PC-9 (cell line): ENCODE data around the gene ZBTB49. TPM values are rescaled to one million over a fixed set of nuclear protein-coding genes. Genes with fewer than 3 reads are reported as not detected.

Source experiments
- BruUV-seq: library from RNA; stranded (reverse); fragments of 400-500 nt; replicated peaks from 2 replicates; lab custom pipeline; 2021; lab: Mats Ljungman, UMichigan
- CTCF ChIA-PET: fragments of 300-600 bp; sonication (Branson Sonifier 250); formaldehyde crosslinking; loops from one replicate; lab custom pipeline; 2022; ENCODE audit warnings: antibody characterized with exemption; lab: Charles Lee
- POLR2A ChIA-PET: fragments of 300-600 bp; sonication (Branson Sonifier 250); formaldehyde crosslinking; loops from one replicate; lab custom pipeline; 2022; ENCODE audit warnings: antibody characterized with exemption; ENCODE audit not compliant: unreplicated experiment; lab: Charles Lee
- DNase-seq, 2 experiments: peaks; one replicate each; pipeline versions ENCODE4 v3.0.0 to v3.0.0-alpha.2; 2015 to 2022; ENCODE audit warnings: mixed read lengths in 1 of 2
- H2AFZ ChIP-seq: fragments of 200-600 bp; sonication (generic); 2 replicates; pipeline ENCODE4 v1.8.1; 2017; ENCODE audit warnings: antibody characterized with exemption
- H3F3A ChIP-seq: fragments of 200-600 bp; sonication (generic); 2 replicates; pipeline ENCODE4 v1.8.1; 2017; ENCODE audit warnings: antibody characterized with exemption, mild to moderate bottlenecking, low read depth; ENCODE audit not compliant: insufficient read depth
- H3K27ac ChIP-seq: fragments of 200-600 bp; sonication (generic); 2 replicates; pipeline ENCODE4 v1.6.1; 2016; ENCODE audit warnings: mixed run types
- H3K27me3 ChIP-seq: fragments of 200-600 bp; sonication (generic); 2 replicates; pipeline ENCODE4 v1.6.1; 2016; ENCODE audit warnings: low read depth, mixed run types; ENCODE audit not compliant: insufficient read depth
- H3K36me3 ChIP-seq: fragments of 200-600 bp; sonication (generic); 2 replicates; pipeline ENCODE4 v1.6.1; 2016; ENCODE audit warnings: low read depth, mixed run types
- H3K4me1 ChIP-seq: fragments of 200-600 bp; sonication (generic); replicated peaks from 2 replicates; pipeline ENCODE4 v1.6.1; 2016; ENCODE audit warnings: mixed run types; ENCODE audit not compliant: insufficient read depth
- H3K4me2 ChIP-seq: fragments of 200-600 bp; sonication (generic); 2 replicates; pipeline ENCODE4 v1.6.1; 2017; ENCODE audit warnings: mixed run types
- H3K4me3 ChIP-seq: fragments of 200-600 bp; sonication (generic); 2 replicates; pipeline ENCODE4 v1.6.1; 2016; ENCODE audit warnings: mixed run types
- H3K79me2 ChIP-seq: fragments of 200-600 bp; sonication (generic); 2 replicates; pipeline ENCODE4 v1.6.1; 2017; ENCODE audit warnings: low read depth, mixed run types
- H3K9me2 ChIP-seq: fragments of 200-600 bp; sonication (generic); 2 replicates; pipeline ENCODE4 v1.8.1; 2017; ENCODE audit warnings: mild to moderate bottlenecking; ENCODE audit not compliant: insufficient read depth
- H3K9me3 ChIP-seq: fragments of 200-600 bp; sonication (generic); 2 replicates; pipeline ENCODE4 v1.8.1; 2016; ENCODE audit warnings: low read depth; ENCODE audit not compliant: insufficient read depth
- H4K20me1 ChIP-seq: fragments of 200-600 bp; sonication (generic); 2 replicates; pipeline ENCODE4 v1.8.1; 2017; ENCODE audit not compliant: insufficient read depth
- EZH2 ChIP-seq: fragments of 200-600 bp; sonication (generic); IDR thresholded peaks from 2 replicates; pipeline ENCODE4 v1.8.0; 2017; ENCODE audit warnings: antibody characterized with exemption, low read depth
- intact Hi-C: fragments of 100-400 bp; cut with micrococcal nuclease; formaldehyde crosslinking; loops from one replicate; pipeline ENCODE4 v1.10.0; 2022; ENCODE audit not compliant: unreplicated experiment
- total RNA-seq: library from RNA; stranded (reverse); gene quantifications from 2 replicates; pipeline ENCODE4 v1.2.3, GENCODE V29; 2021
- TF ChIP-seq, protein P1 (sequence below): fragments of 200-600 bp; sonication (generic); conservative IDR thresholded peaks from 2 replicates; pipeline ENCODE4 v1.6.1; 2017; ENCODE audit warnings: mixed run types, antibody characterized with exemption, mild to moderate bottlenecking, moderate library complexity

ZBTB49 gene
- total RNA-seq, 1 experiment from 2014 or later = 5.3 TPM

DNA sequence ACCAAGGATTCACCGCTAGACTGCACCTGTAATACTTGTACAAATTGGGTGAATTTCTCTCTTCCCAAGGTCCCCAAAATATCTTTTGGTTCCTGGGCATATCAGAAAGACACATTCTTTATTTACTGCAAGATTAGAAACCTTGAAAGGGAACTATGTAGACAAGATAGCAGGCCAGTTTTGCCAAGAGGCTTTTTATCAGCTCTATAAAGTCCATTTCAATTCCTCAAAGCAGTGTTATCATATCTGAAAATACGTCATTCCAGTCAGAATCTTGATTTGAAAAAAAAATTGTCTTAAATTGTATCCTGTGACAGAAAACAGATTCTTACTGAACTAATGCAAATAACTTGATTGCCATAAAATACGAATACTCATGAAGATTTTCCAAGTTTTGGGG lies 59.8 kb downstream of the ZBTB49 start:
- no peaks in the 10 kb centered on the region for H3K79me2 ChIP-seq
- BruUV-seq = no TSS peak
- no peaks in the 10 kb centered on the region for H4K20me1 ChIP-seq
- DNase-seq = no peak
- H3K9me2 ChIP-seq = no peaks in the 10 kb centered on the region
- H3K9me3 ChIP-seq = no peaks in the 10 kb centered on the region
- H2AFZ ChIP-seq = no peak overlapping the region
- H3K36me3 ChIP-seq = no peaks in the 10 kb centered on the region
- H3K27me3 ChIP-seq = peaks cover 56% of the 10 kb centered on the region
- H3K27ac ChIP-seq = no peak overlapping the region
- ChIA-PET POLR2A (no interaction called here), CTCF (no interaction called here)
- H3K4me2 ChIP-seq = no peak overlapping the region
- intact Hi-C loops = no loop called here
- H3K4me1 ChIP-seq = no peaks in the 10 kb centered on the region
- no peak for TF ChIP-seq EZH2
- TF ChIP-seq, protein P1, sequence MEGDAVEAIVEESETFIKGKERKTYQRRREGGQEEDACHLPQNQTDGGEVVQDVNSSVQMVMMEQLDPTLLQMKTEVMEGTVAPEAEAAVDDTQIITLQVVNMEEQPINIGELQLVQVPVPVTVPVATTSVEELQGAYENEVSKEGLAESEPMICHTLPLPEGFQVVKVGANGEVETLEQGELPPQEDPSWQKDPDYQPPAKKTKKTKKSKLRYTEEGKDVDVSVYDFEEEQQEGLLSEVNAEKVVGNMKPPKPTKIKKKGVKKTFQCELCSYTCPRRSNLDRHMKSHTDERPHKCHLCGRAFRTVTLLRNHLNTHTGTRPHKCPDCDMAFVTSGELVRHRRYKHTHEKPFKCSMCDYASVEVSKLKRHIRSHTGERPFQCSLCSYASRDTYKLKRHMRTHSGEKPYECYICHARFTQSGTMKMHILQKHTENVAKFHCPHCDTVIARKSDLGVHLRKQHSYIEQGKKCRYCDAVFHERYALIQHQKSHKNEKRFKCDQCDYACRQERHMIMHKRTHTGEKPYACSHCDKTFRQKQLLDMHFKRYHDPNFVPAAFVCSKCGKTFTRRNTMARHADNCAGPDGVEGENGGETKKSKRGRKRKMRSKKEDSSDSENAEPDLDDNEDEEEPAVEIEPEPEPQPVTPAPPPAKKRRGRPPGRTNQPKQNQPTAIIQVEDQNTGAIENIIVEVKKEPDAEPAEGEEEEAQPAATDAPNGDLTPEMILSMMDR = no peak
- no peak overlapping the region for H3K4me3 ChIP-seq
- H3F3A ChIP-seq = no peaks in the 10 kb centered on the region

DNA sequence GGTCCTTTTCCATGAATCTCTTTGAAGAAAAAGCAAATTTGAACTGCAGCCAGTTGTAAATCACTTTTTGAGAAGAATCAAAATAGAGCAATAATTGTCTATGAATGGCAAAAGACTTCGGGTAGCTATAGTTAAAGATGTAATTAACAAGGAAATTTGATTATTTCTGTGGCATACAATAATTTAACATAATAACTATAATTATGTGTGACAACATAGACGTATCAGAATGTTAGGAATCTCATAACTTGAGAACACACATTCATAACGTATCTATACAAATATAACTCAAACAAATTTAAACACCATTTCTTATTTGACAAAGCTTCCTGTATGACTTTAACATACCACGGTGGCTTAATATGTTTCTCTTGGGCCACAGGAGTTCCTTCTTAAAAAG lies 60.9 kb downstream of the ZBTB49 start:
- Histone ChIP-seq H3K4me3 (no peak overlapping the region), H3K4me2 (no peak overlapping the region), H3K4me1 (no peaks in the 10 kb centered on the region), H3F3A (no peaks in the 10 kb centered on the region), H3K9me3 (no peaks in the 10 kb centered on the region), H2AFZ (no peak overlapping the region), H3K36me3 (no peaks in the 10 kb centered on the region), H3K27ac (no peak overlapping the region), H3K9me2 (no peaks in the 10 kb centered on the region), H3K27me3 (peaks cover 59% of the 10 kb centered on the region), H4K20me1 (no peaks in the 10 kb centered on the region), H3K79me2 (no peaks in the 10 kb centered on the region)
- no TSS peak for BruUV-seq
- ChIA-PET CTCF (no interaction called here), POLR2A (interaction anchor here (0.7 kb wide), 1 partner anchor 1387 kb away, joined by 4 read pairs; the partner anchor contains the start of gene GRK4)
- intact Hi-C loops = no loop called here
- no peak for DNase-seq
- TF ChIP-seq, protein P1 = no peak
- no peak for TF ChIP-seq EZH2

DNA sequence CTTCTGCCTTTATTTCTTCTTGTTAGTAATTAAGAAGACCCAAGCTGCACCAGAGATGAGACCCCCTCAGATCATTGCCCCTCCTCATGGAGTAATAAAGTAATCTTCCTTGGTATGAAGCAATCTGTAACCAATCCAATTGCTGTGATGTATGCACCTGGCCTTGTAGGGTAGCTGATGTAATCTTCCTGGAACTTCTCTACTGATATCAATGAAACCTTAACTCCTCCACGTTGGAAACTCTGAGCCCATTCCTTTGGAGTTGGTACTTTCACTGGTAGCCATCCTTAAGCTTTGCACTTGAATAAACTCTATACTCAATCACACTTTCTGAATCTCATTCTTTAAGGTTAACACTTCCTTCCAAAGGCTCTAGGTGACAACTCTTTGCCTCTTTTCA lies 65.3 kb downstream of the ZBTB49 start:
- Histone ChIP-seq H3K9me3 (no peaks in the 10 kb centered on the region), H3K36me3 (no peaks in the 10 kb centered on the region), H3K4me3 (no peak overlapping the region), H3K79me2 (no peaks in the 10 kb centered on the region), H4K20me1 (no peaks in the 10 kb centered on the region), H2AFZ (no peak overlapping the region), H3K27ac (no peak overlapping the region), H3K4me2 (no peak overlapping the region), H3K27me3 (peaks cover 73% of the 10 kb centered on the region), H3K9me2 (no peaks in the 10 kb centered on the region), H3K4me1 (no peaks in the 10 kb centered on the region), H3F3A (no peaks in the 10 kb centered on the region)
- ChIA-PET POLR2A (no interaction called here), CTCF (no interaction called here)
- no peak for DNase-seq
- BruUV-seq = no TSS peak
- intact Hi-C loops = no loop called here
- TF ChIP-seq EZH2 = no peak
- TF ChIP-seq, protein P1 = no peak
